Activated T-cell treated with anti-CD3 and anti-CD28 coated beads for 24 hours (primary cell): Measurements from ENCODE around the gene SRCAP.

Experiments used
- DNase-seq: peaks from one replicate; pipeline ENCODE4 v3.0.0-alpha.2; 2020; ENCODE audit warnings: low read depth

SRCAP gene

GRCh38 chr16:30698816-30699614, at the start of gene SRCAP:
Gene SRCAP (plus strand): TSS chr16:30699171. CDS start chr16:30700825, 1,654 bp downstream.
- peak; percentile 80 for DNase-seq

DNA sequence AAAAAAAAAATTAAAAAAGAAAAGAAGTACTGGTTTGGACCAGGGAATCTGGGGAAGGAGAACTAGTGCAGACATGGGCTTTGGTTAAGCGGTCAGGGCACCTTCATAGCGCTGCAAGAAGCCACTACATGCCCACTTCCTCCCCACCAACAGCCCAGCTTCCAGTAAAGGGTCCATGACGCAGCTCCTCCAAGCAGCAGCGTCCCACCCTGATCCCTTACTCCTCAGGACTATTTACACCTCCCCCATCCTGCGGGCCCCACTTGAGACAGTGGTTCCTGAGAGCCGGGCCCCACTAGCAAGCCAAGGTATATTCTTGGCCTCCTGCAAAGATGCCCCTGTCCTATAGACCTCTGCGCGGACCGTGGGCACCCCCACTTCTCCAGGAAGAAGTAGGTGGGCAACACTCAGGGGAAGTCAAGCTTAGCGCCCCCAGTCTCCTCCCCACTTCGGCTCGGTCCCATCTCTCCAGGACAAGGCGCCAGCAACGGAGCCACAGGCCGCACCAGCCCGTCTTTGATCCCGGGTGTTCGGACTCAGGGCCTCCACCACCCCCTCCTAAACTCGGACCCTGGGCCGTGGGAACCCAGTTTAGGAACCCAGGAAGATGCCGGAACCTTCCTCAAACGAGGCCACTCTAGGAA, 49.1 kb upstream of the SRCAP start:
- DNase-seq: no peak

DNA sequence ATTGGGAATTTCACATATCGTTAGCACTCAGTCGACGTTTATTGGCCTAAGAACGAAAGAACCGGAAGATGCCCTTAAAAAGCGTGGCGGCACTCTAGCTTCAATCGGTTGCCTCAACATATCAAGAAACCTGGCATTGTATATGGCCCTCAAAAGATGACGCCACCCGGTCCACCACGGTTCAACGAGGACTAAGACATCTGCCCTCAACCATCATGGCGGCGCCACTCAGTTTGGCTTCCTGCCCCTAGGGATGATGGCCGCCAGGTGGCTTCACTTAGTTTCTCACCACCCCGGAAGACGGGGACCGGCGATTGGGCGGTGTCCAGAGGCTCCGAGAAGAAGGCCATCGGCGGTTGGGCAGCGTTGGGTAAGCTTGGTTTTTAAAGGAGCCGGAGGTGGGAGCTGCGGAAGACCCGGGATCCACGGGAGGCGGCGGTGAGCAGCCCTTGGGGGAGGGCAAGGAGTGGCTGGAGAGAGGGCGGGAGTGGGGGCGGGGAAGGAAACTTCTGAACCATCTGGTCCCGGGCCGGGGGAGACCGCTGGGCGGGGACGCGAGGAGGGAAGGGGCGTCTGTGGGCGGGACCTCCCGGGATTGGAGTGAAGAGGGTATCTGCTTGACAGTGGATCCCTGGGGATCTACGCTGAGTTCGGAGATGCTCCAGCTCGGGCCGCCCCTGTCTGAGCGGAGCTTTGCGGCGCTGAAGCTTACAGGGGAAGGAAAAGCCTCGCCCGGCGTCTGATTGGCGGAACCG, 48.4 kb upstream of the SRCAP start, which contains the start of gene PRR14:
TSS of gene PRR14 (plus strand) at position 592 of the 755 bp plus-strand sequence. CDS start 686 bp downstream, outside the sequence.
- peak; percentile 97 for DNase-seq

DNA sequence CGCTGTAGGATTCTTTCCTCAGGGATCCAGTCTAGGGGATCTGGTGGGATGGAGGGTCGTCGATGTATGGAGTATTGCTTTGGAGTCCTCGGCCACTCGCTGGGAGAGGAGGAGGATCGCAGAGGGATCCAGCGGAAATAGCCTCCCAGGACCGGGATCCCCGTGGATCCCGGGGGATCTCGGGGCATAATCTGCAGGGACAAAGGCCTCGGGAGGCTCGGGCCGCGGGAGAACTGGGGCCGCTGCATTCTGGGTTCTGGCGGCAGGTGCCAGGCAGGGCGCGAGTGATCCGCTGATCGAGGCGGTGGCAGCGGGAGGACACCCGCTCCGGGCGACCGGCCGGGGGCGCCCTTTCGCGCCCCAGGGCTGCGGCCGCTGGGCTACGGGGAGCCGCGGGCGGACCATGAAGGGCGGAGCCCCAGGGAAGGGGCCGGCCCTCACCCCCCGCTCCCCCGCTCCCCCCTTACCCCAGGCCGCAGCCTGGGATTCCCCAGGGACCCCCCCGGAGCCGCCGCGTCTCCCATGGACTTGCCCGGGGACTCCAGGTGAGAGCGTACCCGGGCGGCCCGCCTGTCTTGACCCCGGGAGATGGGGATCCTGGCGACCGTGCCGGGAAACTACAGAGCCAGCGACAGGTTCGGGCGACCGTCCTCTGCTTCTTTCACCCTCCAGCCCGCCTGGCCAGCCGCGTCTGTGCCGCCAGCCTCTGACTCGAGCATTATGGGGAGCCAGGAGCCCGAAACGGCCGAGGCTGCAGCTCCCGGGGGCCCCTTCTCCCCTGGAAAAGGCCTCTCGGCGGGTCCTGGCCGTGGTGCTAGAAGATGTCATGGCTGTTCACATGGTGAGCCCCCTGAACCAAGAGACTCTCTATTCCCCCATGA, 47.6 kb upstream of the SRCAP start:
- peak; percentile 72 for DNase-seq

- no peak for DNase-seq
Measured at GRCh38 chr16:30652005-30652296, 47.0 kb upstream of the SRCAP start.

- DNase-seq: no peak
Measured at GRCh38 chr16:30652718-30653117, 46.3 kb upstream of the SRCAP start.

DNA sequence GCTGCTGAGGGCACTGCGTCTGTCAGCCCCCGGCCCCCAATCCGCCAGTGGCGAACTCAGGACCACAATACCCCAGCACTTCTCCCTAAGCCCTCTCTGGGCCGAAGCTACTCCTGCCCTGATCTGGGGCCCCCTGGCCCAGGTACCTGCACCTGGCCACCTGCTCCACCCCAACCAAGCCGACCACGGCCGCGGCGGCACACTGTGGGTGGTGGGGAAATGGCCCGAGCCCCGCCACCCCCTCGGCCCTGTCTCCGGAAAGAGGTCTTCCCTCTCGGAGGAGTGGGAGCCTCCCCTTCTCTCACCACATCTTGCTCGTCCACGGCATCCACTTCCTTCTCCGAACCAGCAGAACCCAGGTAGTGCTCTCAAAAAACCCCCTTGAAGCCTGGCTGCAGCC, 44.1 kb upstream of the SRCAP start:
- DNase-seq: no peak

GRCh38 chr16:30655815-30656347, 43.1 kb upstream of the SRCAP start:
- no peak for DNase-seq

- no peak for DNase-seq
Measured at GRCh38 chr16:30656388-30656787, 42.6 kb upstream of the SRCAP start.

DNA sequence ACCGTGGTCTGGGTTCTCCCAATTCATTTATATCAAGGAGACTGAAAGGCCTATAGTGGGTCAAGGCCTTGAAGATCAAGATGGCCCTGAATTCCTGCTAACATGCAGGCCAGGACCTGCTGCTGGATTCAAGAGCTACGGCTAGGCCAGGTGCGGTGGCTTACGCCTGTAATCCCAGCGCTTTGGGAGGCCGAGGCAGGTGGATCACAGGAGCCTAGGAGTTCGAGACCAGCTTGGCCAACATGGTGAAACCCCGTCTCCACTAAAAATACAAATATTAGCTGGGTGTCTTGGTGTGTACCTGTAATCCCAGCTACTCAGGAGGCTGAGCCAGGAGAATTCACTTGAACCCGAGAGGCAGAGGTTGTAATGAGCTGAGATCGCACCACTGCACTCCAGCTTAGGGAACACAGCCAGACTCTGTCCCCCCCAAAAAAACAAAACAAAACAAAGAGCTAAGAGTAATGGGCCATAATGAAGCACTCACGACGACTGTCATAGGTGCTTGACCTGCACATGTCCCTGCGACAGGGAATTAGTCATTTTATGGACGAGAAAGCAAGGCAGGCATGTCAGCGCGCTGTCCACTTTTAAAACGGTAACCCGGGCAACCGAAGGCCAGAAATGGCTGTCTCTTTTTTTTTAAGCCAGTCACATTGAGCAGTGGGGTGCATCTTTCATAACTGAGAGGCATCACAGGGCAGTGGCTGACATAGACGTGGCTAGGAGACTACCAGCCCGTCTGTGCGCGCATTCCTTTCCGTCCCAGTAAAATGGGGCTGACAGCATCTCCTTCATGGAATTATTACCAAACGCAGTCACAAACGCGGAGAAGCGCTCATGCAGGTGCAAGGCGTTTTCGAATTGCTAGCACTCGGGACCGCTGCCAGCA, 41.8 kb upstream of the SRCAP start:
- DNase-seq: no peak

DNA sequence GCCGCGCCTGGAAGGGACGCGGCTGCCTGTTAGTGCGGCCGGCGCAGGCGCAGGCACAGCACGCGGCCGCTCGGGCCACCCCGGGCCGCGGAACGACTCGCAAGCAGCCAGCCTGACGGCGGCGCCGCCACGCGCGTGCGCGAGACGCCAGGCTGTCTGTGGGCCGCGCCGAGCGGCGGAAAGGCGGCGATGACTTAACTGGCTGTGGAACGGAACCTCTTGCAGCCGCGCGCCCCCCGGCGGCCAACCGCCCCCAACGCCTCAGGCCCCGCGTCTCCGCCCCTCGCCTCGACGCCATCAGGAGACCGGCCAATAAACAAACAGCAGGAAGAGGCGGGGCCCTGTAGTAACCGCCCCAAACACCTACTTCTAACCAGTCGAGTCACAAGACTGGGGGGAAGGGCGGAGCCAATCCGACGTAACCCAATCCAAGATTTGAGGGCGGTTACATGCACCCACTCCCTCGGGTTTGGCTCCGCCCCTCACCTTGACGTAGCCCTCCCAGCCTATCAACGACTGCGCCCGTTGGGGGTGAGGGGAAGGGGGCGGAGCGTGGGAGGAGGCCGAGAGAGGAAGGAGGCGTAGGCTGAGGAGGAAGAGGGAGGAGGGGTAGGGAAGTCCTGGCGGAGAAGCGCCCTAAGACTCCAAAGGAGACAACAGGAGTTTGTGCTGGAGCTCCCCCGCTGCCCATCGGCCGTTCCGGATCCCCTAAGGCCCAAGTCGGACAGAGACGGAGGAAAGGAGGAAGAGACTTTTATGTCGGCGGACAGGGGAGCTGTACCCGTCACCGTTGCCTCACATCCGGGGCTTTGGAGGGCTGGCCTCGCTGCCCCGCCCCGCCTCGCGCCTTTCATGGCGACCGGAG, 40.9 kb upstream of the SRCAP start, which contains the start of gene FBRS:
TSS of gene FBRS (plus strand) at position 566 of the 865 bp plus-strand sequence. CDS start 1,088 bp downstream, outside the sequence.
- DNase-seq: peak; percentile 100

- peak; percentile 94 for DNase-seq
Measured at GRCh38 chr16:30658731-30659506, 40.1 kb upstream of the SRCAP start.

DNA sequence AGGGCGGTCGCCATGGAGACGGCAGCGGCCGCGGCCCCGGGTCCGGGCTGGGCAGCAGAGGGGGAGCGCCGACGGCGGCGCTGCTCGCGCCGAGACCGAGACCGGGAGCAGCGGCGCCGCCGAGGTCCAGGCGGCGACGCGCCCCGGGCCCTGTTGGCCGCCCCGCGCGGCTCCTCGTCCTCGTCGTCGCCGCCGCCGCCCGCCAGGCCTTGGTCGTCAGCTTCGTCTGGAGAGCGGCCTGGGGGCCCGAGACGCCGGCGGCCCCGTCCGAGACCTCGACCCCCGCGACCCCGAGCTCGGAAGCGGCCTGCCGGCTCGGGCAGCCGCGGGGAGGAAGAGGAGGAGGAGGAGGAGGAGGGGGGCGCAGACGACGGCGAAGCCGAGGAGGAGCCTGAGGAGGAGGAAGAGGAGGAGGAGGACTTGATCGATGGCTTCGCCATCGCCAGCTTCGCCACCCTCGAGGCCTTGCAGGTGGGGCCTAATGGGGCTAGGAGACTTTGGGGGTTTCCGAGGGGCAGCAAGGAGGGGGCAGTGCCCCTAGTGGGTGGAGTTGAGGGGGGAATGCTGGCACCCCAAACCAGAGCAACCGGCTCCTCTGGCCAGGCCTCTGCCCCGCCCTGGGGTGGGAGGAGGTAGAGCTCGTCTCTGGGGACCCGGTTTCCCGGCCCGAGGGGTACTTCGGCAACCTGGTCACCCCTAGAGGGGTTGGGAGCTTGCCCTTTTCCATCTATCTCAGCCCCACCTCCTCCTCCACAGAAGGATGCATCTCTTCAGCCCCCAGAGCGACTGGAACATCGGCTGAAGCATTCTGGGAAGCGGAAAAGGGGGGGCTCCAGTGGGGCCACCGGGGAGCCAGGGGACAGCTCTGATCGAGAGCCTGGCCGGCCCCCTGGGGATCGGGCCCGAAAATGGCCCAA, 39.2 kb upstream of the SRCAP start:
- peak; percentile 25 for DNase-seq

DNA sequence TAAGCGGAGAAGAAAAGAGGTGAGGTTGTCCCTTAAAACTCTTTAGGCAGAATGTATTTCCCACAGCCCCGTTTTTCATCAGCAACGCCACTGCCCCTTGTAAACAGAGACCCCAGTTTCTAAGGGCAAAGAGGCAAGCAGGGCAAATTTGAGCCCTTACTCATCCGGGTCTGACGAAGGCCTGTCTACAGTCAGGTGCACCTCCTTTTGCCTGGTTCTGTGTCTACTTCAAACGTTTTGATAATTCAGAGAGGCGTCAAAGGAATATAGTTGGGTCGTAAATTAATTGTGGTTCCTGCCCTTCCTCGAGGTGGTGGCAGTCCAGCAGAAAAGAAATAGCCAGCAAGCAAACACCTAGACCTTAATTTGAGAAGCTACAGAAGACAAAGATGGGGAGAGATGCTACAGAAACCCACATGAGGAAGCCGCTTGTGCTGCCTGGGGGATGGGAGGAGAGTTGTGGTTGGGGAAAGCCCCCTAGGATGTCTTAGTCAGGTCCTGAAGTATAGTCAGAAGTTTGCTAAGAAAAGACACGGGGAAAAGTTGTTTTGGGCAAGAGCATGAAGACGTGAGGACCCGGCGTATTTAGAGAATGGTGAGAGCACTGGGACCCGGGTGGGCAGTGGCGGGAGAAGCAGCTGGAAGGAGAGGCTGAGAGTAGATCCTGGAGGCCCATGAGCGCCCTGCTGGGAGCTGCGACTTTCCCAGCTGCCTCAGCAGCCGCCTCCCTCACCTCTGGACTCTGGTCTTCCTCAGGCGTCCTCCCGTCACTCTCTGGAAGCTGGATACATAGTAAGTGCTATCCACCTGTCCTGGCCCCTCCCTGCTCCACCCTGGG, 38.3 kb upstream of the SRCAP start:
- DNase-seq: peak; percentile 80

GRCh38 chr16:30662449-30662848, 36.5 kb upstream of the SRCAP start:
- DNase-seq: no peak

DNA sequence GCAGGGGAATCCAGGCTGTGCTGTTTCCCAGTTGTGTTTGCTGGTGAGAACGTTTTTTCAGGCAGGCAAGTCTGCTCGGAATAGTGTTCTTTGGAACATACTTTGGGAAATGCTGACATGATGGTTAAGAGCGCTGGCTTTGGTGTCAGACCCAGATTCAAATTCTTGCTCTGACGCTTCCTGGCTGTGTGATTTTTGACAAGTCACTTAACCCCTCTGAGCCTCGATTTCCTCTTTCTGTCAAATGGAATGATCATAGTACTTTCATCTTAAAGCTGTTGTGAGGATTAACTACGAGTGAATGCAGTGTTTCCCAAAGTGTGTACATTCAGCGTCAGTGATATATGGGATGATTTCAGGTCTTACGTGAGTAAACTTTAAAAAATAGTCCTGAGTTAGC, 35.9 kb upstream of the SRCAP start:
- DNase-seq: no peak

GRCh38 chr16:30663820-30664219, 35.2 kb upstream of the SRCAP start:
- no peak for DNase-seq
